ENCODE data around the gene PGLYRP1. TPM values are rescaled to one million over a fixed set of nuclear protein-coding genes. Genes with fewer than 3 reads are reported as not detected.

The PGLYRP1 gene
- total RNA-seq, 3 donors from 2014 or later = not detected

DNA sequence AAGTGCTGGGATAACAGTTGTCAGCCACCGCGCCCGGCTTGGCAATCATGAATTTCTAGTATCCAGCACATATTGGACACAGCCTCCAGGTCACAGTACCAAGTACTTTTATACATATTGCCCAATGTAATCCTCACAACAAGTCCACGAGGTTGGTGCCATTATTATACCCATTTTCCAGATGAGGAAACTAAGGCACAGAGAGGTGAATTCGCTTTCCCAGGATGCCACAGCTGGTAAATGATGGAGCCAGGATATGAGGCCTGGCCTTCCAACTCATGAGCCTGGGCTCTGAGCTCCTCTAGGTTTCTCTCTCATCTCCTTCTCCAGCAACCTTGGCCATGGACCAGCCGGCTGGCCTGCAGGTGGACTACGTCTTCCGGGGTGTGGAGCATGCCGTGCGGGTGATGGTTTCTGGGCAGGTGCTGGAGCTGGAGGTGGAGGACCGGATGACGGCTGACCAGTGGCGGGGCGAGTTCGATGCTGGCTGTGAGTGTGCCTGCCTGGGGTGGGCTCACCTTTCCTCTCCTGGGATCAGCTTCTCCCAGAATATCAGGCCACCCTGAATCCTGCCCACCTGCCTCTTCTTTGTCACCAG lies 20.1 kb downstream of the PGLYRP1 start:
- Histone ChIP-seq H3K4me3 (no peak overlapping the region), H3K27ac (no peak overlapping the region), H3K9me3 (no peaks in the 10 kb centered on the region), H3K36me3 (no peaks in the 10 kb centered on the region), H3K27me3 (peaks cover 0 to 4% of the 10 kb centered on the region in 2 donors), H3K4me1 (peaks cover 0 to 8% of the 10 kb centered on the region in 2 donors)
- intact Hi-C loops (cut with DNase I; ENCODE audit: low total_unique reads) = no loop called here
- TF ChIP-seq, protein P1, sequence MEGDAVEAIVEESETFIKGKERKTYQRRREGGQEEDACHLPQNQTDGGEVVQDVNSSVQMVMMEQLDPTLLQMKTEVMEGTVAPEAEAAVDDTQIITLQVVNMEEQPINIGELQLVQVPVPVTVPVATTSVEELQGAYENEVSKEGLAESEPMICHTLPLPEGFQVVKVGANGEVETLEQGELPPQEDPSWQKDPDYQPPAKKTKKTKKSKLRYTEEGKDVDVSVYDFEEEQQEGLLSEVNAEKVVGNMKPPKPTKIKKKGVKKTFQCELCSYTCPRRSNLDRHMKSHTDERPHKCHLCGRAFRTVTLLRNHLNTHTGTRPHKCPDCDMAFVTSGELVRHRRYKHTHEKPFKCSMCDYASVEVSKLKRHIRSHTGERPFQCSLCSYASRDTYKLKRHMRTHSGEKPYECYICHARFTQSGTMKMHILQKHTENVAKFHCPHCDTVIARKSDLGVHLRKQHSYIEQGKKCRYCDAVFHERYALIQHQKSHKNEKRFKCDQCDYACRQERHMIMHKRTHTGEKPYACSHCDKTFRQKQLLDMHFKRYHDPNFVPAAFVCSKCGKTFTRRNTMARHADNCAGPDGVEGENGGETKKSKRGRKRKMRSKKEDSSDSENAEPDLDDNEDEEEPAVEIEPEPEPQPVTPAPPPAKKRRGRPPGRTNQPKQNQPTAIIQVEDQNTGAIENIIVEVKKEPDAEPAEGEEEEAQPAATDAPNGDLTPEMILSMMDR (IDR thresholded peaks at IDR 0.05) = no peak
- TF ChIP-seq POLR2AphosphoS5 (IDR thresholded peaks at IDR 0.05) (no peak), POLR2A (IDR thresholded peaks at IDR 0.05) (no peak)
- no peak for DNase-seq (ENCODE audit: low spot score in 2 of 2)

DNA sequence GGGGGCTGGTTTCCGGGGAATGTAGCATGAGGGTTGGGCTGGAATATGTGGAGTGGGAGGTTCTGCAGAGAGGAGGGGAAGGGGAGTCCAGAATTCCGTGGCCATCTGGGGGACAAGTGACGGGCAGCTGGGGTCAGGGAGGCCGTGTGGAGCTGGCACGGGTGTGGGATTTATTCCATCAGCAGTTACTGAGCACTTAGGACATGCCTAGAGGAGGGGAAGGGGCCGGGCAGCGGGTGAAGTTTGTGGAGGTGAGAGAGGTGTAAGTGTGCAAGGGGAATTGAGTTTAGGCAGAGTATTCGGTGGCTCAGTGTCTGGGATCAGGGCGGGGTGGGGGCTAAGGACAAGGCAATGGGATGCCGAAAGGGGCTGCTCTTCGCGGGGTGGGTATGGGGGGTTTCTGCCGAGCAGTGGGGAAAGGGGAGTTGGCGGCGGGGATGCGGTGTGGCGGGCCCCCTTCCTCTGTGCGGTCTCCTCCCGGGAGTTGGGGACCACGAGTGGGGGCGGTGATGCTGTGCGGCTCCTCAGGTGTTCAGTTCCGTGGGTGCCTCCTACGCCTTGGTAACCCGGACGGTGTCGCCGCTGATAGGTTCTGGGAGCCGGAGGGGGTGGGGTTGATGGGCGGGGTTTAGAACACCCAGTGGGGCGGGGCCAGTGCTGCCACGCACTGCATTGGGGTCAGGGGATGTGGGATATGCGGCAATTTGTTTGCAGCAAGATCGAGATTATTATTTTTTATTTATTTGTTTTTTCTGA lies 22.2 kb downstream of the PGLYRP1 start:
- Histone ChIP-seq H3K4me1 (peaks cover 0 to 13% of the 10 kb centered on the region in 2 donors), H3K9me3 (no peaks in the 10 kb centered on the region), H3K27me3 (peaks cover 0 to 4% of the 10 kb centered on the region in 2 donors), H3K36me3 (no peaks in the 10 kb centered on the region), H3K27ac (no peak overlapping the region), H3K4me3 (peak overlapping the region in 2 of 3 donors; percentile 38 to 59)
- intact Hi-C loops (cut with DNase I; ENCODE audit: low total_unique reads) = no loop called here
- TF ChIP-seq POLR2AphosphoS5 (IDR thresholded peaks at IDR 0.05) = no peak
- TF ChIP-seq, protein P1 (IDR thresholded peaks at IDR 0.05) = no peak
- no peak for TF ChIP-seq POLR2A (IDR thresholded peaks at IDR 0.05)
- peak in 1 of 2 donors; percentile 53 for DNase-seq (ENCODE audit: low spot score in 2 of 2)

DNA sequence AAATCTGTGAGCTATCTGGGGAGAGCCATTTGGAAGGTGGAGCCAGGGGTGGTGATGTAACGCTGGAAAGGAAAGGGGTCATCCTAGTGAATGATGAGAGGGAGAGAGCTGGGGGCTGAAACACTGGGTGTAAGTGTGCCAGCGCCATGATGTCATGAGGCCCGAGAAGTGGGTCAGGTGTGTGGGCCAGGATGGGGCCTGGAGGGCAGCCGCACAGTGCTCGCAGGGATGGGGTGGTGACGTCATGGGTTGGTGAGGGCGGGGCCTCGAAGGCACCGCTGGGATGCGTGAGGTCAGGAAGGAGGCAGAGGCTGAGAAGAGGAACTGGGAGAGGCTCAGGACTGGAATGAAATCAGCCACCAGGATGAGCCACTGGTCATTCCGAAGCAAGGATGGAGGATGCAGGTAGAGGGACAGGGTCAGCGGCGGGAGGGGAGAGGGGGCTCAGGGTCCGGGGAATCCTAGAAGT lies 23.2 kb downstream of the PGLYRP1 start:
- H3K4me3 ChIP-seq = peak overlapping the region in 2 of 3 donors; percentile 33 to 38

GRCh38 chr19:45998834-45999233 lies 24.0 kb downstream of the PGLYRP1 start:
- TF ChIP-seq POLR2A (IDR thresholded peaks at IDR 0.05) (no peak), POLR2AphosphoS5 (IDR thresholded peaks at IDR 0.05) (no peak)
- TF ChIP-seq, protein P1 (IDR thresholded peaks at IDR 0.05) = no peak
- intact Hi-C loops (cut with DNase I; ENCODE audit: low total_unique reads) = no loop called here
- DNase-seq (ENCODE audit: low spot score in 2 of 2) = no peak
- Histone ChIP-seq H3K4me1 (peaks cover 0 to 13% of the 10 kb centered on the region in 2 donors), H3K9me3 (no peaks in the 10 kb centered on the region), H3K4me3 (no peak overlapping the region), H3K36me3 (no peaks in the 10 kb centered on the region), H3K27ac (no peak overlapping the region), H3K27me3 (peaks cover 0 to 4% of the 10 kb centered on the region in 2 donors)

More for the DNA sequence above, 23.2 kb downstream of the PGLYRP1 start:
- no peak for TF ChIP-seq POLR2A (IDR thresholded peaks at IDR 0.05)
- TF ChIP-seq, protein P1 (IDR thresholded peaks at IDR 0.05) = no peak
- Histone ChIP-seq H3K4me1 (peaks cover 0 to 13% of the 10 kb centered on the region in 2 donors), H3K27ac (no peak overlapping the region), H3K36me3 (no peaks in the 10 kb centered on the region), H3K9me3 (no peaks in the 10 kb centered on the region), H3K27me3 (peaks cover 0 to 4% of the 10 kb centered on the region in 2 donors)
- intact Hi-C loops (cut with DNase I; ENCODE audit: low total_unique reads) = no loop called here
- DNase-seq (ENCODE audit: low spot score in 2 of 2) = no peak

- intact Hi-C loops (cut with DNase I; ENCODE audit: low total_unique reads) = no loop called here
- H3K4me1 ChIP-seq = peaks cover 0 to 13% of the 10 kb centered on the region in 2 donors
Observed at GRCh38 chr19:45996933-45997332, 25.9 kb downstream of the PGLYRP1 start.

More at GRCh38 chr19:45996933-45997332, 25.9 kb downstream of the PGLYRP1 start:
- TF ChIP-seq POLR2AphosphoS5 (IDR thresholded peaks at IDR 0.05) (no peak), POLR2A (IDR thresholded peaks at IDR 0.05) (no peak)
- TF ChIP-seq, protein P1 (IDR thresholded peaks at IDR 0.05) = no peak
- Histone ChIP-seq H3K27ac (no peak overlapping the region), H3K36me3 (no peaks in the 10 kb centered on the region), H3K9me3 (no peaks in the 10 kb centered on the region), H3K4me3 (no peak overlapping the region), H3K27me3 (peaks cover 0 to 4% of the 10 kb centered on the region in 2 donors)
- DNase-seq (ENCODE audit: low spot score in 2 of 2) = no peak
